Activated naive CD8-positive, alpha-beta T cell (primary cell): Measurements from ENCODE around the gene FOXP3.
A peak's percentile ranks its signal among the peaks of the same experiment; 100 is the strongest.

ENCODE experiments used
- H3K27ac Mint-ChIP-seq: one replicate; pipeline ENCODE4 v1.8.0; 2021; ENCODE audit warnings: mixed read lengths
- H3K27me3 Mint-ChIP-seq: one replicate; pipeline ENCODE4 v1.8.0; 2021; ENCODE audit warnings: mixed read lengths
- H3K36me3 Mint-ChIP-seq: one replicate; pipeline ENCODE4 v1.8.0; 2021; ENCODE audit warnings: mixed read lengths
- H3K4me1 Mint-ChIP-seq: one replicate; pipeline ENCODE4 v1.8.0; 2021; ENCODE audit warnings: low read depth, mixed read lengths
- H3K4me3 Mint-ChIP-seq: one replicate; pipeline ENCODE4 v1.8.0; 2021; ENCODE audit warnings: mild to moderate bottlenecking, mixed read lengths
- H3K9me3 Mint-ChIP-seq: one replicate; pipeline ENCODE4 v1.8.0; 2021; ENCODE audit warnings: low read depth, mixed read lengths

FOXP3 gene

GRCh38 chrX:49286136-49286535, 21.6 kb upstream of the FOXP3 start:
- Mint-ChIP-seq H3K4me1 (peaks cover 35% of the 10 kb centered on the region), H3K27ac (no peak overlapping the region), H3K9me3 (no peaks in the 10 kb centered on the region), H3K36me3 (no peaks in the 10 kb centered on the region), H3K4me3 (no peak overlapping the region), H3K27me3 (no peaks in the 10 kb centered on the region)

DNA sequence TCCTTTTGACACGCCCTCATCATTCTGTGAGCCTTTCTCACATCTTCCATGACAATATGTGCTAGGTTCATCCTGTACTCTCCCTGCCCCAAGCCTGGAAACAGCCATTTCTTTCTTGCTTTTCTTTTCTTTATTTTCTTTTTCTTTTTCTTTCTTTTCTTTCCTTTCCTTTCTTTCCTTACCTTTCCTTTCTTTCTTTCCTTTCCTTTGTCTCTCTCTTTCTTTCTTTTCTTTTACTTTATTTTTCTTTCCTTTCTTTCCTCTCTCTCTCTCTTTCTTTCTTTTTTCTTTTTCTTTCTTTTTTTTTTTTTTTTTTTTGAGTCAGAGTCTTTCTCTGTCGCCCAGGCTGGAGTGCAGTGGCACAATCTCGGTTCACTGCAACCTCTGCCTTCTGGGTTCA, 19.7 kb upstream of the FOXP3 start:
- Mint-ChIP-seq H3K4me3 (no peak overlapping the region), H3K36me3 (no peaks in the 10 kb centered on the region), H3K4me1 (peaks cover 44% of the 10 kb centered on the region), H3K9me3 (no peaks in the 10 kb centered on the region), H3K27ac (no peak overlapping the region), H3K27me3 (no peaks in the 10 kb centered on the region)

DNA sequence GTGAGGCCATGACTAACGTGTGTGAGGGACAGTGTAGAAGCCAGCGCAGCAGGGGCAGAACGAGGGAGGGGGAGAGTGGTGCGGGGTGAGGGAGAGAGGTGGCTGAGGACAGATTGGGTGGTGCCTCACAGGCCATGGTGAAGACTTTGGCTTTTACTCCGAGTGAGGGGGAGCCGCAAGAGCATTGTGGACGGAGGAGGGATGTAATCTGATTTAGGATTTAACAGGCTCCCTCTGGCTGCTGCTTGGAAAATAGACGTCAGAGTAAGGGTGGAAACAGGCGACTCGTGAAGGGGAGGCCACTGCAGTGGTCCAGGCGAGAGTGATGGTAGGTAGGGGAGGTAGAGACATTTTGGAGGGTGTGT, 18.1 kb upstream of the FOXP3 start:
- Mint-ChIP-seq H3K36me3 (no peaks in the 10 kb centered on the region), H3K4me3 (no peak overlapping the region), H3K27ac (no peak overlapping the region), H3K27me3 (no peaks in the 10 kb centered on the region), H3K9me3 (no peaks in the 10 kb centered on the region), H3K4me1 (peaks cover 43% of the 10 kb centered on the region)

DNA sequence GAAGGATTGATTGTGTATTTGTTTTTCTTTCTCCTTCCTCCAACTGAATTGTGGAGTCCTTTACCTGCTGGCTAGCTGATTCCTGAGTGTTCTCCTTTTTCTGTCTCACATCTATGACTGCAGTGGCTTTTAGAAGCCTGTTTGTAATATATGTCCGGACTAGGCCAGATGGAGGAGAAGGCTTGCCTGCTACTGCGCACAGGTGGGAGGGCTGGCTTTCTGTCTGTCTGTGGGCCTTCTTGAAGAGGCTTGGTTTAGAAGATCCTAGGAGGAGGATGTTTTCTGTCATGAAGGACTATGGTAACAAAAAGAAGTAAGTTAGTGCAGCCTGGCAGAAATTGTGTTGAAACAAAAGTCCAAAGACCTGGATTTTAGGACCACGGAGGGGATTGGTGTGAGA, 13.6 kb upstream of the FOXP3 start:
- Mint-ChIP-seq H3K9me3 (no peaks in the 10 kb centered on the region), H3K27ac (peak overlapping the region; percentile 95), H3K4me3 (peak overlapping the region; percentile 72), H3K36me3 (no peaks in the 10 kb centered on the region), H3K27me3 (no peaks in the 10 kb centered on the region), H3K4me1 (peaks cover 81% of the 10 kb centered on the region)

GRCh38 chrX:49277535-49277830, 13.0 kb upstream of the FOXP3 start:
- Mint-ChIP-seq H3K36me3 (no peaks in the 10 kb centered on the region), H3K9me3 (no peaks in the 10 kb centered on the region), H3K27me3 (no peaks in the 10 kb centered on the region), H3K4me3 (peak overlapping the region; percentile 72), H3K27ac (peak overlapping the region; percentile 95), H3K4me1 (peaks cover 81% of the 10 kb centered on the region)

GRCh38 chrX:49276671-49277534, 12.4 kb upstream of the FOXP3 start:
- H3K27ac Mint-ChIP-seq: peak overlapping the region; percentile 95
- H3K9me3 Mint-ChIP-seq: no peaks in the 10 kb centered on the region
- no peaks in the 10 kb centered on the region for H3K27me3 Mint-ChIP-seq
- no peaks in the 10 kb centered on the region for H3K36me3 Mint-ChIP-seq
- peaks cover 80% of the 10 kb centered on the region for H3K4me1 Mint-ChIP-seq
- H3K4me3 Mint-ChIP-seq: peak overlapping the region; percentile 72

GRCh38 chrX:49276207-49276606, 11.7 kb upstream of the FOXP3 start:
- Mint-ChIP-seq H3K9me3 (no peaks in the 10 kb centered on the region), H3K4me1 (peaks cover 87% of the 10 kb centered on the region), H3K27ac (no peak overlapping the region), H3K36me3 (no peaks in the 10 kb centered on the region), H3K4me3 (no peak overlapping the region), H3K27me3 (no peaks in the 10 kb centered on the region)

DNA sequence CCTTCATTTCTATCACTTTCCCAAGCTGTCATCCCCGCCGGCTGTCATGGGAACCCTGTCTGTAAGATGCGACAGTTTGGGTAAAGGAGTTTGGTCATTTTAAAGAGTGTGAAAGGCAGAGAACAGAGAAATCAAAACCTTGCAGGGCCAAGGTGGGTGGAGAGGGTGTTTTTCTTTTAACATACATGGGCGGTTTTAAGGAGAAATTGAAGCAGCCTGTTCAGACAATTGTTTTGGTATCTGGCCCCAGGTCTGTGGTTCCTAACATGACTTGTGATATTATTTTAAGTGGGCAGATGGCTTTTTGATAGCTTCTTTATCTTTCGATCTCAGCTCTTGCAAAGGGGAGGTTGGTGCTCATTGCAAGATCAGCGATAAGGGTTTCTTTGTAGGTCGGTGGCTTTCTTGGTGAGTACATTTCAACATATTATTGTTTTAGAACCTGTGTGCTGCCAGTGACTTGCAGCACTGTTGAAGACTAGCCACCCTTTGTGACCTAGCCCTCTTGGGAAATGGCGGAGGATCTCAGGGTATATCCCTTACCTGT, 8.7 kb upstream of the FOXP3 start:
- no peaks in the 10 kb centered on the region for H3K27me3 Mint-ChIP-seq
- peak overlapping the region; percentile 76 for H3K27ac Mint-ChIP-seq
- H3K4me3 Mint-ChIP-seq: peak overlapping the region; percentile 74
- H3K36me3 Mint-ChIP-seq: no peaks in the 10 kb centered on the region
- H3K9me3 Mint-ChIP-seq: no peaks in the 10 kb centered on the region
- peaks cover 78% of the 10 kb centered on the region for H3K4me1 Mint-ChIP-seq

DNA sequence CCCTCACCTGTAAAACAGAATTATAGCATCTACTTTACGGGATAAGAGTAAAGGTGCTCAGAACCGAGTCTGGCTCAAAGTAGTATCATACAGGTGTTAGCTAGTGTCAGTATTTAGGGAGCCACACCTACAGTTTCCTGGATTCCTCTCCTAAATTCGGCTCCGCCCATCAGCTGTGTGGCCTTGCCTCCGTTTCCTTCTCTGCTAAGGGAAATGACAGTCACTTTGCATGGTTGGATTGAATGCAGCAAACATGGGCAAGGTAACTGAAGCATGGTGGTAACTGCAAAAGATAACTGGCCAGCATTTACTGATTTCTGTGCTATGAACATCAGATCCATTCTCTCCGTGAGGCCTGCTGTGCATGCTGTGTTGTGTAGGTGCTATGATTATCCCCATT, 7.9 kb upstream of the FOXP3 start:
- peak overlapping the region; percentile 76 for H3K27ac Mint-ChIP-seq
- H3K27me3 Mint-ChIP-seq: no peaks in the 10 kb centered on the region
- H3K4me1 Mint-ChIP-seq: peaks cover 72% of the 10 kb centered on the region
- H3K4me3 Mint-ChIP-seq: peak overlapping the region; percentile 74
- no peaks in the 10 kb centered on the region for H3K36me3 Mint-ChIP-seq
- H3K9me3 Mint-ChIP-seq: no peaks in the 10 kb centered on the region

DNA sequence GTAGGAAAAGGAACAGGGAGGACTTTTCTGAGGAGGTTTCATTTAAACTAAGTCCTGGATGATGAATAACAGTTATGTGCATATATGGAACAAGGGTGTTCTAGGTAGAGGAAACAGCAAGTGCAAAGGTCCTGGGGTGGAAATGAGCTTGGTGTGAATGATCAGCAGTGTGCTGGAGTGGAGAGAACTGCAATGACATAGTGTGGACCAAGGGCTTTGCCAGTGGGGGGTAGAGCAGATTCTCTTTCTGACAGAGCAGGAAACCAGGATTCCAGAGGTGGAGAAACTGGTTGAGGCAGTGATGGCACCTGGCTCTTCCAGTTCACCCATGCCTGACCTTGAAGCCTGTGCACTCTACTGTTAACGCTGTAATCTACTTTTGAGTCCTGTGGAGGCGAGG, 6.8 kb upstream of the FOXP3 start:
- Mint-ChIP-seq H3K4me1 (peaks cover 63% of the 10 kb centered on the region), H3K27ac (peak overlapping the region; percentile 76), H3K9me3 (no peaks in the 10 kb centered on the region), H3K36me3 (no peaks in the 10 kb centered on the region), H3K4me3 (peak overlapping the region; percentile 74), H3K27me3 (no peaks in the 10 kb centered on the region)

DNA sequence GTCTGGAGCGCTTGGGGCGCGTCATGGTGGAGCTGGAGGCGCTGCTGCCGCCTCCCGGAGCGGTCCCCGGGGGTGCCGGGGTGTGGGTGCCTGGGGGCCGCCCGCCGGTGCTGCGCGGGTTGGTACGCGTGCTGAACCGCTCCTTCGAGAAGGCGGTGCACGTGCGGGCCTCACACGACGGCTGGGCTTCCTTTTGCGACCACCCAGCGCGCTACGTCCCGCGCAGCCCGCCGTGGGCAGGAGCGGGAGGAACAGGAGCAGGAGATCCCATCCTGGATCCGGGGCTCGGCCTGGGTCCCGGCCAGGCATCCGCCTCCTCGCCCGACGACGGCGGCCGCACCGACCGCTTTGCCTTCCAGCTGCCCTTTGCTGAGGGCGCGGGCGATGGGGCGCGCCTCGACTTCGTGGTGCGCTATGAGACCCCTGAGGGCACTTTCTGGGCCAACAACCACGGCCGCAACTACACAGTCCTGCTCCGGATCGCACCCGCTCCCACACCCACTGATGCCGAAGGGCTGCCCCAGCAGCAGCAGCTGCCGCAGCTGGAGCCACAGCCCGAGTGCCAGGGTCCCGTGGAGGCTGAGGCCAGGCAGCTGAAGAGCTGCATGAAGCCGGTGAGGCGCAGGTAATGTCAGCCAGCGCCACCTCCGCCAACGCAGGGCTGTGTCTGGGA, 5.9 kb upstream of the FOXP3 start:
- H3K4me1 Mint-ChIP-seq: peaks cover 53% of the 10 kb centered on the region
- no peaks in the 10 kb centered on the region for H3K27me3 Mint-ChIP-seq
- no peaks in the 10 kb centered on the region for H3K36me3 Mint-ChIP-seq
- no peaks in the 10 kb centered on the region for H3K9me3 Mint-ChIP-seq
- H3K4me3 Mint-ChIP-seq: peak overlapping the region; percentile 74
- peak overlapping the region; percentile 76 for H3K27ac Mint-ChIP-seq

GRCh38 chrX:49269767-49270248, 5.3 kb upstream of the FOXP3 start, which contains the start of gene PPP1R3F:
TSS of gene PPP1R3F (plus strand) at chrX:49269793. CDS start at chrX:49269870, 77 bp downstream.
- no peaks in the 10 kb centered on the region for H3K9me3 Mint-ChIP-seq
- no peaks in the 10 kb centered on the region for H3K27me3 Mint-ChIP-seq
- peak within 1 kb of the TSS; percentile 100 for H3K27ac Mint-ChIP-seq
- peaks cover 51% of the 10 kb centered on the region for H3K4me1 Mint-ChIP-seq
- H3K36me3 Mint-ChIP-seq: no peaks in the 10 kb centered on the region
- peak within 1 kb of the TSS; percentile 98 for H3K4me3 Mint-ChIP-seq

- H3K9me3 Mint-ChIP-seq: no peaks in the 10 kb centered on the region
- H3K27me3 Mint-ChIP-seq: no peaks in the 10 kb centered on the region
- H3K4me1 Mint-ChIP-seq: peaks cover 49% of the 10 kb centered on the region
- H3K4me3 Mint-ChIP-seq: peak overlapping the region; percentile 98
- H3K36me3 Mint-ChIP-seq: no peaks in the 10 kb centered on the region
- H3K27ac Mint-ChIP-seq: peak overlapping the region; percentile 100
Observed at GRCh38 chrX:49269010-49269766, 4.7 kb upstream of the FOXP3 start.

DNA sequence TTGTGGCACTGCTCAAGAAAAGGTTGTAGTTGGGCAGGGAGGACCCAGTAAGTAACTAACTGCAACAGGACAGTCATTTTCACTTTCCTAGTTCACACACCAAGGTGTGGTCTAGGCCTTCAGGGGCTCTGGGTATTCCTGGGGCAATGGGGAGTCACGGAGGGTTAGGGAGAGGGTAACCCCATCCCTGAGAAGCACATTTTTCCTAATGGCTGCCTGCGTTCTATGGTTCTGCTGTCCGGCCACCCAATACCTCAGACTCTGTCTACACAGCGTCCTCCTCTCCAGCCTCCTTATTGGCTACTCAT, 4.1 kb upstream of the FOXP3 start:
- peak overlapping the region; percentile 100 for H3K27ac Mint-ChIP-seq

More for the DNA sequence above, 4.1 kb upstream of the FOXP3 start:
- H3K4me1 Mint-ChIP-seq: peaks cover 43% of the 10 kb centered on the region
- peak overlapping the region; percentile 98 for H3K4me3 Mint-ChIP-seq
- H3K9me3 Mint-ChIP-seq: no peaks in the 10 kb centered on the region
- no peaks in the 10 kb centered on the region for H3K36me3 Mint-ChIP-seq
- no peaks in the 10 kb centered on the region for H3K27me3 Mint-ChIP-seq
